ENCODE measurements around the gene LAGE3. TPM values are rescaled to one million over a fixed set of nuclear protein-coding genes. Genes with fewer than 3 reads are reported as not detected.

Gene LAGE3
- total RNA-seq, 2 donors from 2014 or later, result 44.9 to 46.0 TPM

- DNase-seq (ENCODE audit: low spot score in 2 of 2) (no peak), ATAC-seq (no peak)
- no peaks in the 10 kb centered on the region for H3K9me3 Mint-ChIP-seq
- no peaks in the 10 kb centered on the region for H3K36me3 Mint-ChIP-seq
- no peak overlapping the region for H3K27ac Mint-ChIP-seq
Observed at GRCh38 chrX:154470914-154471568, 8.0 kb downstream of the LAGE3 start.

GRCh38 chrX:154470434-154470833 lies 8.6 kb downstream of the LAGE3 start:
- H3K9me3 Mint-ChIP-seq, result no peaks in the 10 kb centered on the region
- DNase-seq (ENCODE audit: low spot score in 2 of 2) (no peak), ATAC-seq (no peak)
- H3K27ac Mint-ChIP-seq, result no peak overlapping the region
- H3K36me3 Mint-ChIP-seq, result no peaks in the 10 kb centered on the region

- no peak overlapping the region for H3K27ac Mint-ChIP-seq
- ATAC-seq, result no peak
- no peaks in the 10 kb centered on the region for H3K36me3 Mint-ChIP-seq
- H3K9me3 Mint-ChIP-seq, result no peaks in the 10 kb centered on the region
- DNase-seq (ENCODE audit: low spot score in 2 of 2), result no peak
Observed at GRCh38 chrX:154469880-154470279, 9.2 kb downstream of the LAGE3 start.

GRCh38 chrX:154469114-154469513 lies 10.0 kb downstream of the LAGE3 start:
- Mint-ChIP-seq H3K27ac (no peak overlapping the region), H3K9me3 (no peaks in the 10 kb centered on the region), H3K36me3 (no peaks in the 10 kb centered on the region)
- DNase-seq (ENCODE audit: low spot score in 2 of 2) (no peak), ATAC-seq (no peak)

- Mint-ChIP-seq H3K27ac (no peak overlapping the region), H3K36me3 (no peaks in the 10 kb centered on the region), H3K9me3 (no peaks in the 10 kb centered on the region)
- no peak for ATAC-seq
- DNase-seq (ENCODE audit: low spot score in 2 of 2), result no peak
Observed at GRCh38 chrX:154468217-154468616, 10.9 kb downstream of the LAGE3 start.

GRCh38 chrX:154467556-154467955 lies 11.5 kb downstream of the LAGE3 start:
- H3K36me3 Mint-ChIP-seq, result no peaks in the 10 kb centered on the region
- DNase-seq (ENCODE audit: low spot score in 2 of 2) (no peak), ATAC-seq (no peak)
- H3K9me3 Mint-ChIP-seq, result no peaks in the 10 kb centered on the region
- no peak overlapping the region for H3K27ac Mint-ChIP-seq

GRCh38 chrX:154466907-154467306 lies 12.2 kb downstream of the LAGE3 start:
- ATAC-seq, result no peak
- no peaks in the 10 kb centered on the region for H3K36me3 Mint-ChIP-seq
- no peak overlapping the region for H3K27ac Mint-ChIP-seq
- DNase-seq (ENCODE audit: low spot score in 2 of 2), result no peak
- no peaks in the 10 kb centered on the region for H3K9me3 Mint-ChIP-seq

- ATAC-seq, result no peak
- H3K27ac Mint-ChIP-seq, result no peak overlapping the region
Observed at GRCh38 chrX:154466036-154466435, 13.0 kb downstream of the LAGE3 start.

GRCh38 chrX:154465601-154466000 lies 13.5 kb downstream of the LAGE3 start:
- Mint-ChIP-seq H3K27ac (no peak overlapping the region), H3K9me3 (no peaks in the 10 kb centered on the region), H3K36me3 (no peaks in the 10 kb centered on the region)
- ATAC-seq (no peak), DNase-seq (ENCODE audit: low spot score in 2 of 2) (no peak)

More at GRCh38 chrX:154466036-154466435, 13.0 kb downstream of the LAGE3 start:
- Mint-ChIP-seq H3K36me3 (no peaks in the 10 kb centered on the region), H3K9me3 (no peaks in the 10 kb centered on the region)
- DNase-seq (ENCODE audit: low spot score in 2 of 2), result no peak

- ATAC-seq (no peak), DNase-seq (ENCODE audit: low spot score in 2 of 2) (no peak)
- H3K27ac Mint-ChIP-seq, result no peak overlapping the region
- H3K9me3 Mint-ChIP-seq, result no peaks in the 10 kb centered on the region
- no peaks in the 10 kb centered on the region for H3K36me3 Mint-ChIP-seq
Observed at GRCh38 chrX:154464806-154465365, 14.2 kb downstream of the LAGE3 start.

GRCh38 chrX:154463611-154464220 lies 15.4 kb downstream of the LAGE3 start:
- Mint-ChIP-seq H3K27ac (no peak overlapping the region), H3K36me3 (no peaks in the 10 kb centered on the region), H3K9me3 (no peaks in the 10 kb centered on the region)
- DNase-seq (ENCODE audit: low spot score in 2 of 2), result no peak
- no peak for ATAC-seq

GRCh38 chrX:154462396-154462795 lies 16.7 kb downstream of the LAGE3 start:
- Mint-ChIP-seq H3K36me3 (peaks cover 2 to 3% of the 10 kb centered on the region in 2 donors), H3K27ac (no peak overlapping the region), H3K9me3 (no peaks in the 10 kb centered on the region)
- DNase-seq (ENCODE audit: low spot score in 2 of 2) (no peak), ATAC-seq (no peak)

GRCh38 chrX:154460326-154460725 lies 18.8 kb downstream of the LAGE3 start:
- Mint-ChIP-seq H3K9me3 (no peaks in the 10 kb centered on the region), H3K36me3 (peaks cover 5 to 7% of the 10 kb centered on the region in 2 donors), H3K27ac (no peak overlapping the region)
- no peak for DNase-seq (ENCODE audit: low spot score in 2 of 2)
- ATAC-seq, result no peak

GRCh38 chrX:154459832-154460231 lies 19.2 kb downstream of the LAGE3 start:
- Mint-ChIP-seq H3K36me3 (peaks cover 5 to 7% of the 10 kb centered on the region in 2 donors), H3K9me3 (no peaks in the 10 kb centered on the region), H3K27ac (no peak overlapping the region)
- DNase-seq (ENCODE audit: low spot score in 2 of 2) (no peak), ATAC-seq (no peak)

- Mint-ChIP-seq H3K9me3 (no peaks in the 10 kb centered on the region), H3K27ac (peak overlapping the region in 1 of 2 donors; percentile 86), H3K36me3 (peaks cover 5 to 7% of the 10 kb centered on the region in 2 donors)
- ATAC-seq (peak; percentile 39 to 48), DNase-seq (ENCODE audit: low spot score in 2 of 2) (no peak)
Observed at GRCh38 chrX:154458954-154459778, 19.9 kb downstream of the LAGE3 start.

GRCh38 chrX:154458116-154458953 lies 20.7 kb downstream of the LAGE3 start, which contains the start of gene PLXNA3:
TSS of gene PLXNA3 (plus strand) at chrX:154458281. CDS start at chrX:154460184, 1,903 bp downstream.
- Mint-ChIP-seq H3K27ac (peak within 1 kb of the TSS; percentile 85 to 97), H3K9me3 (no peaks in the 10 kb centered on the region), H3K36me3 (peaks cover 5 to 7% of the 10 kb centered on the region in 2 donors)
- peak; percentile 70 to 78 for ATAC-seq
- DNase-seq (ENCODE audit: low spot score in 2 of 2), result peak in 1 of 2 donors; percentile 67

Data from activated naive CD4-positive, alpha-beta T cell treated with anti-CD3 and anti-CD28 coated beads, Interleukin-2, amount 50 U/mL, for 72 hours (primary cell).